ENCODE measurements around the gene SLC8A1. TPM values are rescaled to one million over a fixed set of nuclear protein-coding genes. Genes with fewer than 3 reads are reported as not detected.

Gene SLC8A1
- total and polyA plus RNA-seq, 2 of the 13 experiments (the other 11 are each of a cell fraction or from before 2014, with no cell fraction given) = not detected

DNA sequence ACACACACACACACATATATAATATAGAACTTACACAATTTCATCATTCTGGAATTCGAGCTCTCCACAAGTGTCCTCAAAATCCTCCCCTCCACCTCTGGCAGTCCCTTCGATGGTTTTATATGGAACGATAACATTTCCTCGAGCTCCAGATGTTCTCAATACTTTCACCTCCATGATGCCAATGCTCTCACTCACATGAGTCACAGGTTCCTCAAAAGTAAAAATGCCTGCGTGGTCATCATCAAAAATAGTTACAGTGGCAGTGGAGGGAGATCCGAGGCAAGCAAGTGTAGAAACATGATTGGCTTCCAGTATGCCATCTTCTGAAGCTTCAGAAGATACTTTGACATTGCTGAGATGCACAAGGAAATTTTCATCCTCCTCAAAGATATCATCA, 23.5 kb downstream of the SLC8A1 start:
- Histone ChIP-seq H3K27ac (ENCODE audit: extremely low read length, insufficient read depth, low read length) (no peak overlapping the region), H3K4me3 (replicated peaks in 1 of 3; ENCODE audit: insufficient read depth in 1 of 3, low read depth in 2 of 3, low read length in 3 of 3) (no peak overlapping the region), H3K9ac (ENCODE audit: insufficient read depth, low read depth, low read length) (no peak overlapping the region), H3K79me2 (ENCODE audit: insufficient read depth, low read length) (no peaks in the 10 kb centered on the region), H3K4me2 (ENCODE audit: low read depth, low read length) (no peak overlapping the region), H2AFZ (ENCODE audit: low read length) (no peak overlapping the region), H4K20me1 (ENCODE audit: insufficient read depth, low read length) (no peaks in the 10 kb centered on the region), H3K4me1 (ENCODE audit: insufficient read depth, low read length) (no peaks in the 10 kb centered on the region), H3K9me3 (ENCODE audit: low read length) (no peaks in the 10 kb centered on the region), H3K36me3 (replicated peaks in 1 of 2; ENCODE audit: control insufficient read depth in 1 of 2, insufficient read depth in 2 of 2, low read length in 2 of 2) (no peaks in the 10 kb centered on the region), H3K27me3 (ENCODE audit: control insufficient read depth in 1 of 2, insufficient read depth in 2 of 2, low read length in 2 of 2) (no peaks in the 10 kb centered on the region)
- FAIRE-seq = no peak
- in situ Hi-C loops (cut with HindIII; ENCODE audit: extremely low pct_ligation_motif_present, low pct_unique_long_range_greater_than_20kb) = no loop called here
- POLR2A ChIA-PET = no interaction called here
- DNase-seq (ENCODE audit: low spot score) = no peak
- no peak for ATAC-seq
- CTCF ChIA-PET (ENCODE audit: low intra/inter-chr PET ratio, low total read pairs) = no interaction called here
- WGBS (ENCODE audit: low lambda C conversion rate) = 1% methylated on average over 6 of the region's 6 CpGs
- TF ChIP-seq KLF9 (CRISPR knock-in tag; IDR thresholded peaks at IDR 0.05; ENCODE audit: low read depth) (no peak), MXI1 (IDR thresholded peaks at IDR 0.05; ENCODE audit: borderline replicate concordance, low read depth, low read length) (no peak), ZNF891 (CRISPR knock-in tag; IDR thresholded peaks at IDR 0.05) (no peak), ZNF263 (CRISPR knock-in tag; IDR thresholded peaks at IDR 0.05) (no peak), ZC3H4 (CRISPR knock-in tag; IDR thresholded peaks at IDR 0.05; ENCODE audit: borderline replicate concordance) (no peak), SP1 (IDR thresholded peaks at IDR 0.05) (no peak), SP1 (CRISPR knock-in tag; IDR thresholded peaks at IDR 0.05) (no peak), PPARG (CRISPR knock-in tag; conservative IDR thresholded peaks at IDR 0.05) (no peak), ZNF276 (CRISPR knock-in tag; IDR thresholded peaks at IDR 0.05; ENCODE audit: low read depth) (no peak), ZFP91 (CRISPR knock-in tag; IDR thresholded peaks at IDR 0.05; ENCODE audit: borderline replicate concordance) (no peak), CSRNP2 (CRISPR knock-in tag; conservative IDR thresholded peaks at IDR 0.05; ENCODE audit: low read depth) (no peak), KMT2A (CRISPR knock-in tag; IDR thresholded peaks at IDR 0.05) (no peak), ZNF383 (CRISPR knock-in tag; IDR thresholded peaks at IDR 0.05; ENCODE audit: borderline replicate concordance) (no peak)
- BruUV-seq (replicated peaks) = no TSS peak
- intact Hi-C loops (cut with micrococcal nuclease; ENCODE audit: unreplicated experiment) = no loop called here
